HG03095 (cell line): Measurements from ENCODE around the gene STRN3.
"Not testable (repeated sequence)": the region's sequence is repeated elsewhere in the genome, so short reads cannot be mapped to it uniquely, and the experiment has no call there.

Experiments used
- ATAC-seq: cut with Tn5 transposase; IDR thresholded peaks from one replicate; pipeline ENCODE4 v1.9.1; 2021; ENCODE audit warnings: moderate library complexity; ENCODE audit not compliant: unreplicated experiment

The STRN3 gene

GRCh38 chr14:31004007-31004406 lies 22.2 kb downstream of the STRN3 start:
- ATAC-seq = not testable (repeated sequence)

GRCh38 chr14:31003284-31003683 lies 22.9 kb downstream of the STRN3 start:
- no peak for ATAC-seq

GRCh38 chr14:31001339-31001658 lies 24.9 kb downstream of the STRN3 start:
- ATAC-seq = no peak

- no peak for ATAC-seq
Observed at GRCh38 chr14:31000629-31001338, 25.4 kb downstream of the STRN3 start.

- no peak for ATAC-seq
Observed at GRCh38 chr14:30999038-30999773, 27.0 kb downstream of the STRN3 start.

- ATAC-seq = no peak
Observed at GRCh38 chr14:30998100-30998706, 28.0 kb downstream of the STRN3 start.

GRCh38 chr14:30996892-30997659 lies 29.1 kb downstream of the STRN3 start:
- no peak for ATAC-seq

GRCh38 chr14:30995689-30996088 lies 30.5 kb downstream of the STRN3 start:
- no peak for ATAC-seq

- ATAC-seq = no peak
Observed at GRCh38 chr14:30994681-30995620, 31.2 kb downstream of the STRN3 start.

GRCh38 chr14:30993071-30993470 lies 33.1 kb downstream of the STRN3 start:
- no peak for ATAC-seq

GRCh38 chr14:30991408-30991807 lies 34.8 kb downstream of the STRN3 start:
- no peak for ATAC-seq

- no peak for ATAC-seq
Observed at GRCh38 chr14:30990770-30991169, 35.4 kb downstream of the STRN3 start.

- no peak for ATAC-seq
Observed at GRCh38 chr14:30988509-30988908, 37.7 kb downstream of the STRN3 start.

GRCh38 chr14:30985796-30986195 lies 40.4 kb downstream of the STRN3 start:
- ATAC-seq = no peak

- ATAC-seq = no peak
Observed at GRCh38 chr14:30983858-30984257, 42.3 kb downstream of the STRN3 start.

- ATAC-seq = no peak
Observed at GRCh38 chr14:30982533-30982932, 43.6 kb downstream of the STRN3 start.

GRCh38 chr14:30980980-30981379 lies 45.2 kb downstream of the STRN3 start:
- no peak for ATAC-seq

GRCh38 chr14:30980106-30980704 lies 46.0 kb downstream of the STRN3 start:
- not testable (repeated sequence) for ATAC-seq

GRCh38 chr14:30977752-30978151 lies 48.4 kb downstream of the STRN3 start:
- ATAC-seq = no peak

GRCh38 chr14:30974628-30975027 lies 51.6 kb downstream of the STRN3 start:
- ATAC-seq = no peak
